ENCODE measurements around the gene DNLZ. TPM values are rescaled to one million over a fixed set of nuclear protein-coding genes. Genes with fewer than 3 reads are reported as not detected.

The DNLZ gene
- total RNA-seq, 1 donor from 2014 or later = 14.5 TPM

DNA sequence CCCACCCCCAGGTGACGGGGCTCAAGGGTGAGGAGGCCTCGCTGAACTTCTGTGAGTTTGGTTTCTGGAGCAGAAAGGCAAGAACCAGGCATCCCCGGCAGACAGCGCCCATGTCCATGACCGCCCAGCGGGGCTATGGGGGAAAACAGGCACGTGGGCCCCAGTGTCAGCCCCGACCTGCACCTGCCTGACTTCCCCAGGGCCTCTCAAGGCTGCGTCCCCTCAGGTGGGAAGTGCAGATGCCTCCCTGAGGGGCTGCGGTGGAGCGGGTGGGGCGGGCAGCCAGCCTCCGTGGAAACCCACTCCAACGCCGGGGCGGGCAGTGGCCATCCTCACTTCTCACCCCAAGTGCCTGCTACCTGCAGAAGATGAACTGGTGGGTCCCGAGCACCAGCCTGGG lies 16.8 kb upstream of the DNLZ start:
- peaks cover 17% of the 10 kb centered on the region for H3K36me3 Mint-ChIP-seq (ENCODE audit: low read depth, unreplicated experiment)
- DNase-seq (ENCODE audit: low spot score) = no peak
- H3K4me3 Mint-ChIP-seq (ENCODE audit: unreplicated experiment) = no peak overlapping the region
- H3K9me3 Mint-ChIP-seq (ENCODE audit: unreplicated experiment) = no peaks in the 10 kb centered on the region
- H3K4me1 Mint-ChIP-seq (ENCODE audit: unreplicated experiment) = no peaks in the 10 kb centered on the region
- H3K27me3 Mint-ChIP-seq (ENCODE audit: unreplicated experiment) = peaks cover 1% of the 10 kb centered on the region
- H3K27ac Mint-ChIP-seq (ENCODE audit: unreplicated experiment) = no peak overlapping the region
- no peak for TF ChIP-seq CTCF (IDR thresholded peaks at IDR 0.05; ENCODE audit: unreplicated experiment)

- no peak for TF ChIP-seq CTCF (IDR thresholded peaks at IDR 0.05; ENCODE audit: unreplicated experiment)
- H3K36me3 Mint-ChIP-seq (ENCODE audit: low read depth, unreplicated experiment) = peaks cover 14% of the 10 kb centered on the region
- H3K27me3 Mint-ChIP-seq (ENCODE audit: unreplicated experiment) = peaks cover 3% of the 10 kb centered on the region
- H3K4me3 Mint-ChIP-seq (ENCODE audit: unreplicated experiment) = no peak overlapping the region
- DNase-seq (ENCODE audit: low spot score) = no peak
- H3K4me1 Mint-ChIP-seq (ENCODE audit: unreplicated experiment) = no peaks in the 10 kb centered on the region
- H3K9me3 Mint-ChIP-seq (ENCODE audit: unreplicated experiment) = no peaks in the 10 kb centered on the region
- no peak overlapping the region for H3K27ac Mint-ChIP-seq (ENCODE audit: unreplicated experiment)
Observed at GRCh38 chr9:136379891-136380290, 16.3 kb upstream of the DNLZ start.

DNA sequence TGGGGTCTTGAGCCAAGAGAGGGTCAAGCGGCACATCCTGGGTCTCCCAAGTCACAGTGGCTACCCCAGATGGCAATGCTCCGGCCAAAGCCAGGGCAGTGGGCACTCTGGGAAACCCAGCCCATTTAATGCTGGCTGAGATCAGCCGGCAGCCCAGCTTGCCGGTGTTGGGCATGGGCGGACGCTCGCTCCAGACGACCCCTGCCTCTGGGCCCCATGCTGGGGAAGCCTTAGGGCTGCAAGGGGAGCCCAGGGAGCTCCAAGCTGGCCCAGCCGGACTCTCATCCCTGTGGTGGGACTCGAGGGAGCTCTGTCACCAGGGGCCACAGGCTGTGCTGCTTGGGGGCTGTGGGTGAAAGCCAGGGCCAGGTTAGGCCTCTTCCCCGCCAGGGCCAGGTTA lies 15.9 kb upstream of the DNLZ start:
- Mint-ChIP-seq H3K9me3 (ENCODE audit: unreplicated experiment) (no peaks in the 10 kb centered on the region), H3K27ac (ENCODE audit: unreplicated experiment) (no peak overlapping the region), H3K27me3 (ENCODE audit: unreplicated experiment) (peaks cover 6% of the 10 kb centered on the region), H3K36me3 (ENCODE audit: low read depth, unreplicated experiment) (peaks cover 9% of the 10 kb centered on the region), H3K4me1 (ENCODE audit: unreplicated experiment) (no peaks in the 10 kb centered on the region), H3K4me3 (ENCODE audit: unreplicated experiment) (no peak overlapping the region)
- no peak for TF ChIP-seq CTCF (IDR thresholded peaks at IDR 0.05; ENCODE audit: unreplicated experiment)
- DNase-seq (ENCODE audit: low spot score) = no peak

- no peak overlapping the region for H3K27ac Mint-ChIP-seq (ENCODE audit: unreplicated experiment)
- no peaks in the 10 kb centered on the region for H3K9me3 Mint-ChIP-seq (ENCODE audit: unreplicated experiment)
- no peak overlapping the region for H3K4me3 Mint-ChIP-seq (ENCODE audit: unreplicated experiment)
- H3K36me3 Mint-ChIP-seq (ENCODE audit: low read depth, unreplicated experiment) = peaks cover 4% of the 10 kb centered on the region
- no peaks in the 10 kb centered on the region for H3K4me1 Mint-ChIP-seq (ENCODE audit: unreplicated experiment)
- DNase-seq (ENCODE audit: low spot score) = no peak
- no peak for TF ChIP-seq CTCF (IDR thresholded peaks at IDR 0.05; ENCODE audit: unreplicated experiment)
- H3K27me3 Mint-ChIP-seq (ENCODE audit: unreplicated experiment) = peaks cover 6% of the 10 kb centered on the region
Observed at GRCh38 chr9:136379003-136379287, 15.4 kb upstream of the DNLZ start.

DNA sequence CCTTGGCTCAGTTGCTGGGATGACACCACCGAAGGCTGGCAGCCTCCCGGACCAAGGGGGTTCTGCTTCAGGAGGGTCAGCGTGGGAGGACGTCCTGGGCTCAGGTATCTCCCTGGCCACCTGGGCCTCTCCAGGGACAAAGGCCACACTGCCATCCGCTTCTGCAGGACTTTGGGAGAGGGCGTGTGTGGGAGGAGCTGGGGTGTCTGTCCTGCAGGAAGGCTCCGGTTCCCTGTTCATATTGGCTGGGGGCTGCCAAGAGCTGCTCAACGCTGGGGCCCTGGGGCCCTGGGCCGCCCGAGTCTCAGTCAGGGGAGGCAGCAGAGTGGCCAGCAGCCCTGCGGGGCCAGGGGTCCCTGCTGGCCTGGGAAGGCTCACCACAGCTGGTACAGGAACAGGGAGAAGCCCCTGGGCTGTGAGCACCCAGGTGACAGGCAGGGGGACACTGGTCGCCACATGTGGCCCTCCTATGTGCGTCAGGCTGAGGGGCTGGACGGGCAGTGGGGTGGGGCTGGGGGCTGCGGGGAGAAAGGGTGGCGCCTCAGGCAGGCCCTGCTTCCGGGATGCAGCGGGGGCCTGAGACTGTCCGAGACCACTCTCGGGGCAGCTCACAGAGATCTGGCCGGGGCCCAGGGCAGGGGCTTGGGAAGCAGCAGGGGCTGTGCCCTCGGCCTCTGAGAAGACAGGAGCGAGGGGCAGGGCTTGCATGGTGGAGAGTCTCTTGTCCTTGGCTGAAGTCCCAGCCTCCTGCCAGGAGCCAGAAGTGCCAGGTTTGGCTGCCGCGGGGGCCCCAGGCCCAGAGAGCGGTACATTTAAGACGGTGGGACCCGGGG lies 14.8 kb upstream of the DNLZ start:
- Mint-ChIP-seq H3K36me3 (ENCODE audit: low read depth, unreplicated experiment) (peaks cover 3% of the 10 kb centered on the region), H3K4me1 (ENCODE audit: unreplicated experiment) (no peaks in the 10 kb centered on the region), H3K4me3 (ENCODE audit: unreplicated experiment) (no peak overlapping the region), H3K27ac (ENCODE audit: unreplicated experiment) (no peak overlapping the region), H3K27me3 (ENCODE audit: unreplicated experiment) (peaks cover 6% of the 10 kb centered on the region), H3K9me3 (ENCODE audit: unreplicated experiment) (no peaks in the 10 kb centered on the region)
- DNase-seq (ENCODE audit: low spot score) = no peak
- no peak for TF ChIP-seq CTCF (IDR thresholded peaks at IDR 0.05; ENCODE audit: unreplicated experiment)

Measured in endothelial cell (in vitro differentiated cells).